Right lung (tissue), 5 donors: ENCODE results near the gene PXK. TPM values are rescaled to one million over a fixed set of nuclear protein-coding genes. Genes with fewer than 3 reads are reported as not detected.

Experiments
- DNase-seq, 2 donors: peaks; one replicate each; pipeline ENCODE4 v3.0.0-alpha.2; 2013
- polyA plus RNA-seq, 5 donors: library from polyadenylated mRNA; unstranded; fragments of 120-200 nt; gene quantifications; one replicate each; pipeline versions ENCODE4 v1.2.1 to v1.2.3, GENCODE V29; 2013; ENCODE audit warnings: inconsistent platforms in 1 of 5, low replicate concordance in 1 of 5; ENCODE audit not compliant: insufficient read length in 5 of 5, insufficient read depth in 1 of 5

The PXK gene
- polyA plus RNA-seq, 5 donors: 24.2 to 38.7 (median 35.7) TPM

DNA sequence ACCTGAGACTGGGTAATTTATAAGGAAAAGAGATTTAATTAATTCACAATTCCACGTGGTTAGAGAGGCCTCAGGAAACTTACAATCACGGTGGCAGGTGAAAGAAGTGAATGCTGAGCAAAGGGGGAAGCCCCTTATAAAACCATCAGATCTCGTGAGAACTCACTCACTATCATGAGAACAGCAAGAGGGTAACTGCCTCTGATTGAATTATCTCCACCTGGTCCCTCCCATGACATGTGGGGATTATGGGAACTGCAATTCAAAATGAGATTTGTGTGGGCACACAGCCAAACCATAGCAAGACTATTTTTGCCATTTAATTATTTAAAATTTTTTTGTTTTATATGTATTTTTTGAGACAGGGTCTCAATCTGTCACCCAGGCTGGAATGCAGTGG lies 132.2 kb downstream of the PXK start:
- no peak for DNase-seq

- no peak for DNase-seq
These were observed 134.3 kb downstream of the PXK start for GRCh38 chr3:58466899-58467563.

- DNase-seq: no peak
These were observed 136.4 kb downstream of the PXK start for GRCh38 chr3:58469096-58469495.

- DNase-seq: no peak
These were observed 137.8 kb downstream of the PXK start for GRCh38 chr3:58470363-58471024.

DNA sequence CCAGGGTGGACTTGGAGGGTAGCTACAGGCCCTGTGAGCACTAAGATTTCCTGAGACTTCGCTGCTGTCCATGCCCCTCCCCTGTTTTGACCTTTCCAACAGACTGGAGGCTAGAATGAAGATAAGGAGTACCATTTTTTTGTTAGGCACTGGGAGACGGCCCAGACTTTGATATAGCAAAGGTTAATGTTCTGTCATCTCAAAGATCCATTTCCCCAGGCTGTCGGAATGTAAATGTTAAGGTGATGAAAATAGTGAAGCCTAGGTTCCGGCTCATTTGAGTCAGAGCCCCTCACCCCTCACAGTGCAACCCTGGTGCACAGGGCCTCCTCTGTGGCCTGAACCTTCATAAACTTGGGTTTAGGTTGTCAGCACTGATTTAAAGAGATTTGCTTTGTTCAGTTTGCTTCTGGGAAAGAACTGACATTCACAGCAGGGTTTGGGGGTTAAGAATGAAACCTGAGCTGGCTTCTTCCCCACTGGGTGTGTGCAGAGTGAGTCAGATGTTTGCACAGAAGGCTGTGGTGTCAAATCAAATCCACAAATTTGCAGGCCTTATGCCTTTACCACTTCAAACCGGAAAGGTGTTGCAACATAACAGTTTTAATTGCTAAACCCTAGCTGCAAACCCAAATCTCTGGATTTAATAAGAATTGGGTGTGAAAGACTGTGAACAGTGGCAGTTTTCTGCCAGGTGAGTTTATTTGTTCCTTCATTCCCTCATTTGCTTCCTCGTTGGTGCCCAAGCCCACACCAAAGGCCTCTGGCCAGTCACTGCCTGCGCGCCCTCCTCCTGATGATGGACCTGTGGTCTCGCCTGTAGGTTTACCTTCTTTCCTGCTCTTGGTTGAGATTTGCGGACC lies 138.6 kb downstream of the PXK start:
- peak; percentile 20 to 37 for DNase-seq

DNA sequence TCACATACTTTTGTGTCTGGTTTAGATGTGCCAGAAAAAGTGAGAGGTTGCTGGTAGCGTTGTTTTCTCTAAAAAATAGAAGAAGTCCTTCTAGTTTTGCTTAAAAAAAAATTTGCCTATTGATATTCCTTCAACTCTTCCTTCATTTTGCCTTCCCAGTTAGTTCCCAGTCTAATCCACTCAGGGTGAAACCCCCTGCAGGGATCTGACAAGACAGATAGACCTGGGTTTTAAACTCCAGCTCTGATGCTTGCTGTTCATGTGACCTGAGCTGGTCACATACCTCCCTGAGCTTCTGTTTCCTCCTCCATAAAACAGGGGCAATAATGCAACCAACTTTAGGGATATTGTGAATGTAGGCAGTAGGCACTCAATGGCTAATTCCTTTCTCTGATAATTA lies 140.6 kb downstream of the PXK start:
- no peak for DNase-seq

- DNase-seq: no peak
These were observed 141.7 kb downstream of the PXK start for GRCh38 chr3:58474348-58474911.

GRCh38 chr3:58474967-58475578 lies 142.4 kb downstream of the PXK start:
- no peak for DNase-seq

Other genes starting within 250 kb of the PXK start
- gene DNASE1L3, start 121.9 kb upstream of the PXK start, polyA plus RNA-seq: 1 to 10 TPM; 1.3 to 2.8 (median 2.2) TPM
- gene ABHD6, start 95.1 kb upstream of the PXK start, polyA plus RNA-seq: 1 to 10 TPM; 5.7 to 8.4 (median 7.2) TPM
- gene RPP14, start 26.6 kb upstream of the PXK start, polyA plus RNA-seq: 10 to 100 TPM; 16.1 to 21.3 (median 19.2) TPM
- gene HTD2, start 26.4 kb upstream of the PXK start, polyA plus RNA-seq: 10 to 100 TPM in 4 of 5 donors, 1 to 10 TPM in 1; 9.1 to 13.1 (median 11.5) TPM
- gene PDHB, start 100.9 kb downstream of the PXK start, polyA plus RNA-seq: 10 to 100 TPM; 76.4 to 96.3 (median 85.3) TPM
- gene KCTD6, start 159.2 kb downstream of the PXK start, polyA plus RNA-seq: 10 to 100 TPM; 15.3 to 25.3 (median 19.3) TPM
- gene ACOX2, start 204.3 kb downstream of the PXK start, polyA plus RNA-seq: 10 to 100 TPM; 43.3 to 62.0 (median 51.1) TPM
- gene FAM107A, start 244.5 kb downstream of the PXK start, polyA plus RNA-seq: 1 to 10 TPM in 3 of 5 donors, under 1 TPM in 2; 0.77 to 1.4 (median 1.3) TPM